Measurements from ENCODE around the gene LMBR1.
A peak's percentile ranks its signal among the peaks of the same experiment; 100 is the strongest.

Gene LMBR1

DNA sequence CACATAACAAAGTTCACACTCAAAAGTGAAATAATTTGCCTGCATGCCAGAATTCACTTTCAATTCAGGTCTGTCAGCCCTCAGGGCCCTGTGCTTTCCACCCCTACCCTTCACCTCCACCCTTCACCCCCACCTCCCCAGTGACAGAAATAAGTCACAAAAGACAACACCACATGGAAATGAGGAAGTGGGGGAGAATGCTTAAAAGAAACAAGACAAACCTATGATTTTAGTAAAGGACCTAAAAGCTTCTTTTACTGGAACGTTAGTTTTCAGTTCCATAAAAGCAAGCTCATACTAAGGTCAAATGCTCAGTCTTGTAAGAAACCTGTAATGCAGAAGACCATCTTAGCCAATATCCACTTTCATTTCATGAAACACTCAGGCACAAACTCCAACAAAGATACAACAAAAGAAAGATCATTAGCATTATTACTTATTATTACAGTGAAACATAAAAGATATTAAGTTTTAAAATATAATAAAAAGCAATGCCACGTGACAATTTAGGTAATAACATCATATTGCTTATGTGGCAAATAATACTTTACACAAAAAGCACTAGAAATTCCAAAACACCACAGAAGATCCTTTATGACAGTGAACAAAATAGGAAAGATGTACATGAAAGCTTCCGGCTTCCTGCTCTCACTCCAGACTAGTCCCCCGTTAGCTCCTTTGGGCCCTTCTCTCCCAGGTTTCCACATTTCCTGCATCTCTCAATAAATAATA is 112.1 kb downstream of the LMBR1 start:
- in situ Hi-C loops (cut with MboI; ENCODE audit: low sequenced_read_pairs, unreplicated experiment), result no loop called here
- peak; percentile 56 for DNase-seq (ENCODE audit: low spot score)
- TF ChIP-seq CTCF (IDR thresholded peaks at IDR 0.05; ENCODE audit: borderline replicate concordance, control extremely low read depth, extremely low read depth, insufficient read depth, missing control alignments), result no peak

GRCh38 chr7:156778668-156779067 is 114.3 kb downstream of the LMBR1 start:
- no peak for TF ChIP-seq CTCF (IDR thresholded peaks at IDR 0.05; ENCODE audit: borderline replicate concordance, control extremely low read depth, extremely low read depth, insufficient read depth, missing control alignments)
- DNase-seq (ENCODE audit: low spot score), result no peak
- in situ Hi-C loops (cut with MboI; ENCODE audit: low sequenced_read_pairs, unreplicated experiment), result no loop called here

GRCh38 chr7:156778201-156778600 is 114.8 kb downstream of the LMBR1 start:
- in situ Hi-C loops (cut with MboI; ENCODE audit: low sequenced_read_pairs, unreplicated experiment), result no loop called here
- no peak for TF ChIP-seq CTCF (IDR thresholded peaks at IDR 0.05; ENCODE audit: borderline replicate concordance, control extremely low read depth, extremely low read depth, insufficient read depth, missing control alignments)

GRCh38 chr7:156777364-156778069 is 115.5 kb downstream of the LMBR1 start:
- TF ChIP-seq CTCF (IDR thresholded peaks at IDR 0.05; ENCODE audit: borderline replicate concordance, control extremely low read depth, extremely low read depth, insufficient read depth, missing control alignments), result no peak
- in situ Hi-C loops (cut with MboI; ENCODE audit: low sequenced_read_pairs, unreplicated experiment), result no loop called here
- peak; percentile 28 for DNase-seq (ENCODE audit: low spot score)

More at GRCh38 chr7:156778201-156778600, 114.8 kb downstream of the LMBR1 start:
- DNase-seq (ENCODE audit: low spot score), result no peak

DNA sequence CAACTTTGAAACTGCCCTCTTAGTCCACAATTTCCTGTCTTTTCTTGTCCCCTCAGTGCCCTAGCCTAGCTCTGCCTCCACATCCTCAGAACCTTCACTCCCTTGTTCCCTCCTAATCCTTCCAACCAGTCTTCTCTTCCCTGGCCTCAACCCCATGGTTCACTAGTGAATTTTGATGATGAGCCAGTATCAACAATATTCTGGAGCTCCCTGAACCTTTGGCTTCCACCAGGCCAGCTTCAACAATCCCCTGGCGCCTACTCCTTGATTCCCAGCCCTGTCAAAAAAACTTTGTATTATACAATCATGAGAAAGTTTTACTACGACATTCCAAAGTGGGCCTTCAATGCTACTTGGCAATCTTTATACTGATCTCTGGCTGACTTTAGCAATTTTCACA is 116.5 kb downstream of the LMBR1 start:
- in situ Hi-C loops (cut with MboI; ENCODE audit: low sequenced_read_pairs, unreplicated experiment), result no loop called here
- no peak for TF ChIP-seq CTCF (IDR thresholded peaks at IDR 0.05; ENCODE audit: borderline replicate concordance, control extremely low read depth, extremely low read depth, insufficient read depth, missing control alignments)
- no peak for DNase-seq (ENCODE audit: low spot score)

GRCh38 chr7:156773966-156774365 is 119.0 kb downstream of the LMBR1 start:
- no peak for DNase-seq (ENCODE audit: low spot score)
- TF ChIP-seq CTCF (IDR thresholded peaks at IDR 0.05; ENCODE audit: borderline replicate concordance, control extremely low read depth, extremely low read depth, insufficient read depth, missing control alignments), result no peak
- in situ Hi-C loops (cut with MboI; ENCODE audit: low sequenced_read_pairs, unreplicated experiment), result no loop called here
